Amygdala (tissue), 56 donors: ENCODE data around the gene E2F1.

ENCODE experiments used
- DNase-seq, 56 donors: peaks; one replicate each; lab custom pipeline; 2025; lab: John Stamatoyannopoulos, UW

Gene E2F1

GRCh38 chr20:33673410-33674293 lies 12.5 kb downstream of the E2F1 start:
- peak in 1 of 56 donors; percentile 44 for DNase-seq

GRCh38 chr20:33673114-33673409 lies 13.1 kb downstream of the E2F1 start:
- DNase-seq: no peak

- DNase-seq: no peak
Measured at GRCh38 chr20:33672426-33673113, 13.6 kb downstream of the E2F1 start.

- no peak for DNase-seq
Measured at GRCh38 chr20:33671573-33672288, 14.5 kb downstream of the E2F1 start.

- no peak for DNase-seq
Measured at GRCh38 chr20:33670715-33671499, 15.3 kb downstream of the E2F1 start.

- peak in 24 of 56 donors; percentile 13 to 73 (median 34) for DNase-seq
Measured at GRCh38 chr20:33669873-33670640, 16.1 kb downstream of the E2F1 start.

GRCh38 chr20:33669224-33669623 lies 17.0 kb downstream of the E2F1 start:
- no peak for DNase-seq

GRCh38 chr20:33668466-33669155 lies 17.6 kb downstream of the E2F1 start:
- no peak for DNase-seq

GRCh38 chr20:33667676-33668465 lies 18.3 kb downstream of the E2F1 start:
- peak in 50 of 56 donors; percentile 8 to 83 (median 58) for DNase-seq

GRCh38 chr20:33667245-33667675 lies 18.9 kb downstream of the E2F1 start:
- DNase-seq: peak in 26 of 56 donors; percentile 16 to 69 (median 52)

- peak; percentile 35 to 96 (median 87) for DNase-seq
Measured at GRCh38 chr20:33666293-33667244, 19.6 kb downstream of the E2F1 start, which contains the start of gene ACTL10. ACTL10 (plus strand) TSS chr20:33666943; CDS start chr20:33667498, 555 bp downstream.

GRCh38 chr20:33664762-33665144 lies 21.4 kb downstream of the E2F1 start:
- DNase-seq: no peak

- DNase-seq: no peak
Measured at GRCh38 chr20:33664085-33664761, 22.0 kb downstream of the E2F1 start.

- DNase-seq: peak in 51 of 56 donors; percentile 8 to 83 (median 55)
Measured at GRCh38 chr20:33663161-33664084, 22.8 kb downstream of the E2F1 start.

- no peak for DNase-seq
Measured at GRCh38 chr20:33662172-33662571, 24.0 kb downstream of the E2F1 start, which contains the start of gene C20orf144. C20orf144 (plus strand) TSS chr20:33662327; CDS start chr20:33662346, 19 bp downstream.
